Suprapubic skin (tissue), 3 donors: ENCODE measurements around the gene NKX6-1.

Experiments
- POLR2AphosphoS5 ChIP-seq, 3 donors: sonication (generic); formaldehyde crosslinking; IDR thresholded peaks; one replicate each; pipeline ENCODE4 v1.6.1; 2017; ENCODE audit warnings: antibody characterized with exemption in 3 of 3
- TF ChIP-seq, protein P1 (sequence below), 2 donors: fragments of 200-600 bp in 1 of 2; fragments of 450-650 bp in 1 of 2; sonication (generic) in 1 of 2; IDR thresholded peaks; one replicate each; pipeline ENCODE4 v1.5.1; 2016 to 2019; ENCODE audit warnings: antibody characterized with exemption in 2 of 2, mild to moderate bottlenecking in 1 of 2, moderate library complexity in 1 of 2

DNA sequence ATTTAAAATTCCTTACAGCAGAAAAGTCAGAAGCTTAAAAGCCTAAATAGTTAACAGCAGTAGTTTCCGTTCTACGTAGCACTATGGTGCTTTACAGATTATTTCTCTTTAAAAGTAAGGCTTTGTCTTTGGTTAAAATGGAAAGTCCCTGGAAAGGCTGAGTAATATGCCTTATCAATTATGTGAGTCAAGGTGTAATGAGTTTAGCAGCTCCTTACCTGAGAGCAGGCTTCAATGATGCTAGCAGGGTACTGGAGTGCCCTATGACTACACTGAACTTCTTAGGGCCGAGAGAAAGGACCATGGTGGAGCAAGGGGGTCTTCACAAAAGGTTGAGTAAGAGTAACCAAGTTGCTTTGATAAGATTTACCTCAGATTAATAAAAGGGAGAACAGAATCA is 12.6 kb upstream of the NKX6-1 start:
- TF ChIP-seq, protein P1, sequence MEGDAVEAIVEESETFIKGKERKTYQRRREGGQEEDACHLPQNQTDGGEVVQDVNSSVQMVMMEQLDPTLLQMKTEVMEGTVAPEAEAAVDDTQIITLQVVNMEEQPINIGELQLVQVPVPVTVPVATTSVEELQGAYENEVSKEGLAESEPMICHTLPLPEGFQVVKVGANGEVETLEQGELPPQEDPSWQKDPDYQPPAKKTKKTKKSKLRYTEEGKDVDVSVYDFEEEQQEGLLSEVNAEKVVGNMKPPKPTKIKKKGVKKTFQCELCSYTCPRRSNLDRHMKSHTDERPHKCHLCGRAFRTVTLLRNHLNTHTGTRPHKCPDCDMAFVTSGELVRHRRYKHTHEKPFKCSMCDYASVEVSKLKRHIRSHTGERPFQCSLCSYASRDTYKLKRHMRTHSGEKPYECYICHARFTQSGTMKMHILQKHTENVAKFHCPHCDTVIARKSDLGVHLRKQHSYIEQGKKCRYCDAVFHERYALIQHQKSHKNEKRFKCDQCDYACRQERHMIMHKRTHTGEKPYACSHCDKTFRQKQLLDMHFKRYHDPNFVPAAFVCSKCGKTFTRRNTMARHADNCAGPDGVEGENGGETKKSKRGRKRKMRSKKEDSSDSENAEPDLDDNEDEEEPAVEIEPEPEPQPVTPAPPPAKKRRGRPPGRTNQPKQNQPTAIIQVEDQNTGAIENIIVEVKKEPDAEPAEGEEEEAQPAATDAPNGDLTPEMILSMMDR (IDR thresholded peaks at IDR 0.05): no peak
- TF ChIP-seq POLR2AphosphoS5 (IDR thresholded peaks at IDR 0.05): no peak
